Measurements from ENCODE around the gene ZFHX3.

ZFHX3 gene

GRCh38 chr16:72878301-72879269, 169.3 kb downstream of the ZFHX3 start:
- DNase-seq (ENCODE audit: low read depth, low spot score): no peak

- no peak for DNase-seq (ENCODE audit: low read depth, low spot score)
These were observed 170.4 kb downstream of the ZFHX3 start for GRCh38 chr16:72877374-72878028.

GRCh38 chr16:72876981-72877373, 171.0 kb downstream of the ZFHX3 start:
- no peak for DNase-seq (ENCODE audit: low read depth, low spot score)

- no peak for DNase-seq (ENCODE audit: low read depth, low spot score)
These were observed 171.7 kb downstream of the ZFHX3 start for GRCh38 chr16:72876221-72876620.

GRCh38 chr16:72875291-72876031, 172.5 kb downstream of the ZFHX3 start:
- DNase-seq (ENCODE audit: low read depth, low spot score): no peak

- DNase-seq (ENCODE audit: low read depth, low spot score): no peak
These were observed 174.1 kb downstream of the ZFHX3 start for GRCh38 chr16:72873853-72874252.

GRCh38 chr16:72873044-72873443, 174.9 kb downstream of the ZFHX3 start:
- DNase-seq (ENCODE audit: low read depth, low spot score): no peak

- no peak for DNase-seq (ENCODE audit: low read depth, low spot score)
These were observed 182.1 kb downstream of the ZFHX3 start for GRCh38 chr16:72865835-72866234.

GRCh38 chr16:72865258-72865657, 182.7 kb downstream of the ZFHX3 start:
- no peak for DNase-seq (ENCODE audit: low read depth, low spot score)

- no peak for DNase-seq (ENCODE audit: low read depth, low spot score)
These were observed 183.6 kb downstream of the ZFHX3 start for GRCh38 chr16:72864130-72864833.

- DNase-seq (ENCODE audit: low read depth, low spot score): no peak
These were observed 185.8 kb downstream of the ZFHX3 start for GRCh38 chr16:72862090-72862489.

GRCh38 chr16:72860726-72861562, 187.0 kb downstream of the ZFHX3 start:
- no peak for DNase-seq (ENCODE audit: low read depth, low spot score)

- DNase-seq (ENCODE audit: low read depth, low spot score): no peak
These were observed 188.3 kb downstream of the ZFHX3 start for GRCh38 chr16:72859581-72859980.

- DNase-seq (ENCODE audit: low read depth, low spot score): no peak
These were observed 189.0 kb downstream of the ZFHX3 start for GRCh38 chr16:72858665-72859493.

- DNase-seq (ENCODE audit: low read depth, low spot score): no peak
These were observed 189.9 kb downstream of the ZFHX3 start for GRCh38 chr16:72857834-72858664.

GRCh38 chr16:72856797-72857196, 191.1 kb downstream of the ZFHX3 start:
- DNase-seq (ENCODE audit: low read depth, low spot score): no peak

GRCh38 chr16:72854267-72854959, 193.5 kb downstream of the ZFHX3 start:
- no peak for DNase-seq (ENCODE audit: low read depth, low spot score)

GRCh38 chr16:72853575-72854266, 194.2 kb downstream of the ZFHX3 start:
- DNase-seq (ENCODE audit: low read depth, low spot score): no peak

All from activated CD4-positive, CD25-positive, alpha-beta regulatory T cell treated with anti-CD3 and anti-CD28 coated beads, Interleukin-2, amount 50 U/mL, for 16 hours (primary cell).